Measurements from ENCODE around the gene EPHB4. TPM values are rescaled to one million over a fixed set of nuclear protein-coding genes. Genes with fewer than 3 reads are reported as not detected.

EPHB4 gene
- total RNA-seq, 1 experiment from 2014 or later: 192 TPM

GRCh38 chr7:100830396-100830795 lies 3.1 kb upstream of the EPHB4 start:
- ChIA-PET POLR2A (no interaction called here), CTCF (no interaction called here)
- ATAC-seq: no peak
- H3K4me1 ChIP-seq (ENCODE audit: control insufficient read depth, insufficient read depth, low read length): peaks cover 7% of the 10 kb centered on the region
- H3K4me3 ChIP-seq (ENCODE audit: low read depth in 2 of 2, low read length in 2 of 2): no peak overlapping the region
- TF ChIP-seq TCF7L2 (IDR thresholded peaks at IDR 0.05; ENCODE audit: low read depth, low read length) (no peak), POLR2AphosphoS5 (IDR thresholded peaks at IDR 0.05; ENCODE audit: low read depth, low read length) (no peak), SIN3A (IDR thresholded peaks at IDR 0.05; ENCODE audit: borderline replicate concordance, insufficient read depth, low read depth, low read length) (no peak)
- TF ChIP-seq, protein P1, sequence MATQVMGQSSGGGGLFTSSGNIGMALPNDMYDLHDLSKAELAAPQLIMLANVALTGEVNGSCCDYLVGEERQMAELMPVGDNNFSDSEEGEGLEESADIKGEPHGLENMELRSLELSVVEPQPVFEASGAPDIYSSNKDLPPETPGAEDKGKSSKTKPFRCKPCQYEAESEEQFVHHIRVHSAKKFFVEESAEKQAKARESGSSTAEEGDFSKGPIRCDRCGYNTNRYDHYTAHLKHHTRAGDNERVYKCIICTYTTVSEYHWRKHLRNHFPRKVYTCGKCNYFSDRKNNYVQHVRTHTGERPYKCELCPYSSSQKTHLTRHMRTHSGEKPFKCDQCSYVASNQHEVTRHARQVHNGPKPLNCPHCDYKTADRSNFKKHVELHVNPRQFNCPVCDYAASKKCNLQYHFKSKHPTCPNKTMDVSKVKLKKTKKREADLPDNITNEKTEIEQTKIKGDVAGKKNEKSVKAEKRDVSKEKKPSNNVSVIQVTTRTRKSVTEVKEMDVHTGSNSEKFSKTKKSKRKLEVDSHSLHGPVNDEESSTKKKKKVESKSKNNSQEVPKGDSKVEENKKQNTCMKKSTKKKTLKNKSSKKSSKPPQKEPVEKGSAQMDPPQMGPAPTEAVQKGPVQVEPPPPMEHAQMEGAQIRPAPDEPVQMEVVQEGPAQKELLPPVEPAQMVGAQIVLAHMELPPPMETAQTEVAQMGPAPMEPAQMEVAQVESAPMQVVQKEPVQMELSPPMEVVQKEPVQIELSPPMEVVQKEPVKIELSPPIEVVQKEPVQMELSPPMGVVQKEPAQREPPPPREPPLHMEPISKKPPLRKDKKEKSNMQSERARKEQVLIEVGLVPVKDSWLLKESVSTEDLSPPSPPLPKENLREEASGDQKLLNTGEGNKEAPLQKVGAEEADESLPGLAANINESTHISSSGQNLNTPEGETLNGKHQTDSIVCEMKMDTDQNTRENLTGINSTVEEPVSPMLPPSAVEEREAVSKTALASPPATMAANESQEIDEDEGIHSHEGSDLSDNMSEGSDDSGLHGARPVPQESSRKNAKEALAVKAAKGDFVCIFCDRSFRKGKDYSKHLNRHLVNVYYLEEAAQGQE (IDR thresholded peaks at IDR 0.05; ENCODE audit: insufficient read depth in 1 of 2, low read depth in 2 of 2, low read length in 1 of 2): no peak
- TF ChIP-seq, protein P2, sequence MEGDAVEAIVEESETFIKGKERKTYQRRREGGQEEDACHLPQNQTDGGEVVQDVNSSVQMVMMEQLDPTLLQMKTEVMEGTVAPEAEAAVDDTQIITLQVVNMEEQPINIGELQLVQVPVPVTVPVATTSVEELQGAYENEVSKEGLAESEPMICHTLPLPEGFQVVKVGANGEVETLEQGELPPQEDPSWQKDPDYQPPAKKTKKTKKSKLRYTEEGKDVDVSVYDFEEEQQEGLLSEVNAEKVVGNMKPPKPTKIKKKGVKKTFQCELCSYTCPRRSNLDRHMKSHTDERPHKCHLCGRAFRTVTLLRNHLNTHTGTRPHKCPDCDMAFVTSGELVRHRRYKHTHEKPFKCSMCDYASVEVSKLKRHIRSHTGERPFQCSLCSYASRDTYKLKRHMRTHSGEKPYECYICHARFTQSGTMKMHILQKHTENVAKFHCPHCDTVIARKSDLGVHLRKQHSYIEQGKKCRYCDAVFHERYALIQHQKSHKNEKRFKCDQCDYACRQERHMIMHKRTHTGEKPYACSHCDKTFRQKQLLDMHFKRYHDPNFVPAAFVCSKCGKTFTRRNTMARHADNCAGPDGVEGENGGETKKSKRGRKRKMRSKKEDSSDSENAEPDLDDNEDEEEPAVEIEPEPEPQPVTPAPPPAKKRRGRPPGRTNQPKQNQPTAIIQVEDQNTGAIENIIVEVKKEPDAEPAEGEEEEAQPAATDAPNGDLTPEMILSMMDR (IDR thresholded peaks at IDR 0.05): no peak
- DNase-seq (ENCODE audit: low read depth, low spot score): no peak
- intact Hi-C loops (cut with micrococcal nuclease; ENCODE audit: unreplicated experiment) (no loop called here), in situ Hi-C loops (cut with HindIII; ENCODE audit: low pct_unique_long_range_greater_than_20kb, low sequenced_read_pairs) (loop anchor here (25.0 kb wide), 1 partner anchor 118 kb away; the partner anchor contains the start of genes EPO and POP7)
- H3K27me3 ChIP-seq (ENCODE audit: control insufficient read depth, insufficient read depth, low read length): no peaks in the 10 kb centered on the region
- BruUV-seq (replicated peaks): TSS peak; percentile 69
- H3K9me3 ChIP-seq (ENCODE audit: control insufficient read depth, insufficient read depth, low read depth, low read length): no peaks in the 10 kb centered on the region
- H3K36me3 ChIP-seq (ENCODE audit: control insufficient read depth, insufficient read depth, low read length): no peaks in the 10 kb centered on the region
- H3K27ac ChIP-seq (ENCODE audit: low read length): no peak overlapping the region

- peak overlapping the region; percentile 93; the same call in 1 of the 2 replicates for H3K27ac ChIP-seq (ENCODE audit: low read length)
These were observed 1.9 kb upstream of the EPHB4 start for GRCh38 chr7:100829150-100829716.

More at GRCh38 chr7:100829150-100829716, 1.9 kb upstream of the EPHB4 start:
- TF ChIP-seq SIN3A (IDR thresholded peaks at IDR 0.05; ENCODE audit: borderline replicate concordance, insufficient read depth, low read depth, low read length): no peak
- TF ChIP-seq, protein P2 (IDR thresholded peaks at IDR 0.05): no peak
- no peak for TF ChIP-seq POLR2AphosphoS5 (IDR thresholded peaks at IDR 0.05; ENCODE audit: low read depth, low read length)
- TF ChIP-seq, protein P1 (IDR thresholded peaks at IDR 0.05; ENCODE audit: insufficient read depth in 1 of 2, low read depth in 2 of 2, low read length in 1 of 2): no peak
- intact Hi-C loops (cut with micrococcal nuclease; ENCODE audit: unreplicated experiment) (no loop called here), in situ Hi-C loops (cut with HindIII; ENCODE audit: low pct_unique_long_range_greater_than_20kb, low sequenced_read_pairs) (loop anchor here (25.0 kb wide), 1 partner anchor 117 kb away; the partner anchor contains the start of genes EPO and POP7)
- DNase-seq (ENCODE audit: low read depth, low spot score) (no peak), ATAC-seq (no peak)
- no peaks in the 10 kb centered on the region for H3K27me3 ChIP-seq (ENCODE audit: control insufficient read depth, insufficient read depth, low read length)
- BruUV-seq (replicated peaks): no TSS peak
- no peaks in the 10 kb centered on the region for H3K9me3 ChIP-seq (ENCODE audit: control insufficient read depth, insufficient read depth, low read depth, low read length)
- CTCF ChIA-PET: interaction anchor here (2.9 kb wide), 1 partner anchor 23 kb away, joined by 16 read pairs; the partner anchor contains the start of gene SLC12A9
- H3K4me1 ChIP-seq (ENCODE audit: control insufficient read depth, insufficient read depth, low read length): peaks cover 12% of the 10 kb centered on the region
- H3K36me3 ChIP-seq (ENCODE audit: control insufficient read depth, insufficient read depth, low read length): no peaks in the 10 kb centered on the region
- POLR2A ChIA-PET: no interaction called here
- peak overlapping the region in 1 of 2 experiments; percentile 55; a peak in 1 of 4 replicates for H3K4me3 ChIP-seq (ENCODE audit: low read depth in 2 of 2, low read length in 2 of 2)

Measured in Panc1 (cell line).